T-helper 2 cell treated with Interferon-gamma antibody and Interleukin-4, amounts not matched to agents 100 ng/mL and 5 ng/mL, for 36 hours (primary cell): Measurements from ENCODE around the gene RBMS1. TPM values are rescaled to one million over a fixed set of nuclear protein-coding genes. Genes with fewer than 3 reads are reported as not detected.
"Not testable (repeated sequence)": the region's sequence is repeated elsewhere in the genome, so short reads cannot be mapped to it uniquely, and the experiment has no call there.

Source experiments
- intact Hi-C: fragments of 100-400 bp; cut with micrococcal nuclease; formaldehyde crosslinking; loops from one replicate; pipeline ENCODE4 v1.15.1; 2023
- total RNA-seq: library from RNA; stranded (reverse); gene quantifications from 2 replicates; pipeline ENCODE4 v1.2.3, GENCODE V29; 2022

RBMS1 gene
- total RNA-seq, 1 donor from 2014 or later, result 63.2 TPM

GRCh38 chr2:160368988-160369930, 124.3 kb downstream of the RBMS1 start:
- intact Hi-C loops, result no loop called here

DNA sequence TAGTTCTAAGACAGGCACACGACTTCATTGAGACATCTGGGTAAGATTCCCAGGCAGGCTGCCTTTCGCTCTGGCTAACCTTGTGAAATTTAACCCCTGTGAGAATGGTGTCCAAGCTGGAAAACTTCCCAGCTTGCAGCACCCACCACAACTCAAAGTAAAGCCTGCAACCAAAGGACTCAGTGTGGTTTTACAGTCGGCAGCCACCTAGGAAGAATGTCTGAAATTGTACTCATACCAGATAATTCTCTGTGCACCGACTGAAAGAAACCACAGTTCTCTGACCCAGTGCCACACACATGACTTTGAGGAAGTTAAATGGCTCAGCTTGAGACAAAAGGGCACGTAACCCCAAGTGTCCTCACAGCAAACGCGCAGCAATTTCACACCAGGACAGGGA, 125.7 kb downstream of the RBMS1 start:
- intact Hi-C loops, result no loop called here

DNA sequence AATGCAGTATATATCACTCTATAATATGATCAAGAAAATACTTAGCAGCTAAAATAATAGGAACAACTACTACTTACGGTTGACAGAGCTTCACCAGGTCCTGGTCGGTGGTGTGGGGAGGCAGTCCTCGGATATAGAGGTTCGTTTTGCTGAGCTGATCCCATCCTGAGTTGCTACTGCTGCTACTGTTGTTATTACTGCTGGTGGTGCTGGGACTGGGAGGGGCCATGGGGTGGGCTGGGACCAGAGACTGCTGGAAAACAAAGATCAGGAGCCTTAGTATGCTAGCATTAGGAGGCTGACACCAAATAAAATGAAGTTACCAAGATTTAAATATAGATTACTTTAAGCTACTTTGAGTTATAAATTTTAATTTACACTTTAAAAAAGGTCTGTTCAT, 126.5 kb downstream of the RBMS1 start:
- intact Hi-C loops, result not testable (repeated sequence)

DNA sequence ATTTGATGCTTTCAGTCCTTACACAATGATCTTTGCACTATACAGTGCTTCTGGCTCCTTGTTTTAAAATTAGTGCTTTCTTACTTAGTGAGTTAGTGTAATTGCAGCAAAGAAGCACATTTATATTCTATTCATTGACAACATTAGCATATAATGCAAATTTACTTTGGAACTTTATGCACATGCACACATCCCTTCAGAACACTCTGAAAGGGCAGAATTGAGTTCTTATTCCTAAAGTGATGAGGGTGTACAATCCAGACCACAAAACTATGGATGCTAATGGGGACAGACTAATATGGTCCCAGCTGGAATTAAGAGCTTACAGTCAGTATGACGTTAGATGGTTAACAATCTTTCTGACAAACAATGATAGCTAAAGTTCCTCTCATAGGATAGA, 127.1 kb downstream of the RBMS1 start:
- intact Hi-C loops, result no loop called here

GRCh38 chr2:160365716-160366367, 127.8 kb downstream of the RBMS1 start:
- intact Hi-C loops, result no loop called here

GRCh38 chr2:160364364-160364763, 129.2 kb downstream of the RBMS1 start:
- intact Hi-C loops, result no loop called here

- intact Hi-C loops, result no loop called here
These were observed 129.6 kb downstream of the RBMS1 start for GRCh38 chr2:160363961-160364360.

GRCh38 chr2:160363055-160363454, 130.6 kb downstream of the RBMS1 start:
- intact Hi-C loops, result no loop called here

GRCh38 chr2:160362541-160362940, 131.1 kb downstream of the RBMS1 start:
- intact Hi-C loops, result no loop called here

GRCh38 chr2:160362018-160362417, 131.6 kb downstream of the RBMS1 start:
- intact Hi-C loops, result no loop called here

- intact Hi-C loops, result no loop called here
These were observed 133.4 kb downstream of the RBMS1 start for GRCh38 chr2:160360089-160360757.

GRCh38 chr2:160358046-160358445, 135.6 kb downstream of the RBMS1 start:
- intact Hi-C loops, result no loop called here

DNA sequence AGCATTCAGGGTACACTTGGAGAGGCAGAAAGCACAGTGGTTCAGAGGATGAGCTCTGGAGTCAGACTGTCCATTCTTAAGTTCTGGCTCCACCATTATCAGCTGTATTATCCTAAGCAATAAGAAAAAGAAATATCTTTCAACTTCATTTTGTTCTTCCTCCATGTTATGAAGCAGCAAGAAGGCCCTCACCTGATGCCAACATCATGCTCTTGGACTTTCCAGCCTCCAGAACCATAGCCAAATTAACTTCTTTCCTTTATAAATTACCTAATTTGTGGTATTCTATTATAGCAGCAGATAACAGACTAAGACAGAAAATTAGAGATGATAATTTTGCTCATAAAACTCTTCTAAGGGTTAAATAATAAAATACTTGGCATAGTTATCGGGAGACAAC, 137.1 kb downstream of the RBMS1 start:
- intact Hi-C loops, result no loop called here

GRCh38 chr2:160355080-160355479, 138.5 kb downstream of the RBMS1 start:
- intact Hi-C loops, result no loop called here

- intact Hi-C loops, result no loop called here
These were observed 138.9 kb downstream of the RBMS1 start for GRCh38 chr2:160354677-160355076.

GRCh38 chr2:160353813-160354212, 139.8 kb downstream of the RBMS1 start:
- intact Hi-C loops, result no loop called here

GRCh38 chr2:160353166-160353565, 140.4 kb downstream of the RBMS1 start:
- intact Hi-C loops, result no loop called here

DNA sequence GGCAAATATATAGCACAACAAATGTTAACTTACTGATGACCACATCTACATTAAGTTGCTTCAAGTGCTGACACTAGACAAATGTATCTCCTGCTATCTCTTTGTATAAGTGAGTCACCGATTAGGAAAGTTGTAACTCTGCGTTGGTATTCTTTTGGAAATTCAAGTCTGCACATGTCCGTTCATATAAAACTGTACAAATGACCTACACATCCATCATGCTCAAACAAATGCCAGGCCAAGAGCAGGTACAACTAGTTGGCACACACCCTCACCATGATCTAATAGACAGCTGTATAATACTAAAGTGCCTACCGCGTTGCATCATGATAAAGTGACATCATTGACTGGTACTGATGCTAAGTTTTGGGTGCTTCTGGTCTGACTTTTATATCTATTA, 141.1 kb downstream of the RBMS1 start:
- intact Hi-C loops, result no loop called here

DNA sequence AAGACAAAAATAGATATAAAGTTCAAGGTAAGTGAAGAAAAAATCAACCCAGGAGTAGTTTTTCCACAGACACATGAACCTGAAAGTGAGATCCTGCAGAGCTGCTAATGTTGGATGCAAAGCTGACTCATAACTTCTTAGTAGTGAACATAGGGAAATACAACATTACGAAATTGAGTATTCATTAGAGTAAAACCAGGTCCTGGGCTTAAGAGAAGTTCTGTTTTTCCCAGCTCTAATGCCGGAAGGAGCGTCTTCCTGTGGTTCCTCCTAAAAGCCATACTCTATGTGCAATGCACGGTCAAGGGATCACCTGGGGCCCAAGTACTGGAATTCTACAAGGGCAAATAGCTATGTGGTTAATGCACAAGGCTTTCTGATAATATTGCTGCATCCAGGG, 141.7 kb downstream of the RBMS1 start:
- intact Hi-C loops, result no loop called here

GRCh38 chr2:160349306-160349705, 144.3 kb downstream of the RBMS1 start:
- intact Hi-C loops, result no loop called here

GRCh38 chr2:160347269-160347863, 146.2 kb downstream of the RBMS1 start:
- intact Hi-C loops, result no loop called here
